GM19099 (cell line): ENCODE measurements around the gene SYNPR.

Source experiments
- POLR2A ChIP-seq: IDR thresholded peaks from 3 replicates; pipeline ENCODE4 v1.6.1; 2011; ENCODE audit warnings: low read depth; ENCODE audit not compliant: insufficient read length; ENCODE audit errors: extremely low read depth

SYNPR gene

DNA sequence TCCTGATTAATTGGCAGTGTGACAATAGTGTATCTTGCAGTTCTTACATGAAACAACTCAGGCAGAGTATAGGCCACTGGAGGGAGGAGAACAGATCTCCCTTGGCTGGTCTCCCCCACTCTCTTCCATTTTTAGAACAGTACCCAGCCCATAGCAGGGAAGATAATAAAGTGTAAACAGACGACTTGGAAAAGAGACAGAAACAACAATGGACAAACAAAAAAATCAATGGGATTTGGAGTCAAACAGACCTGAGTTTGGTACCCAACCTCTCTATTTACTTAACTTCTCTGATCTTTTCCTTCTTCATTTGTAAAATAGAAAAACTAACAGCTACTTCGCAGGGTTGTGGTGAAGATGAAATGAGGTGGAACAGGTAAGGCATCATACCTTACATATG is 315.7 kb downstream of the SYNPR start:
- TF ChIP-seq POLR2A, result no peak

- no peak for TF ChIP-seq POLR2A
These were observed 317.1 kb downstream of the SYNPR start for GRCh38 chr3:63595221-63595620.

- TF ChIP-seq POLR2A, result no peak
These were observed 318.9 kb downstream of the SYNPR start for GRCh38 chr3:63597019-63597418.

DNA sequence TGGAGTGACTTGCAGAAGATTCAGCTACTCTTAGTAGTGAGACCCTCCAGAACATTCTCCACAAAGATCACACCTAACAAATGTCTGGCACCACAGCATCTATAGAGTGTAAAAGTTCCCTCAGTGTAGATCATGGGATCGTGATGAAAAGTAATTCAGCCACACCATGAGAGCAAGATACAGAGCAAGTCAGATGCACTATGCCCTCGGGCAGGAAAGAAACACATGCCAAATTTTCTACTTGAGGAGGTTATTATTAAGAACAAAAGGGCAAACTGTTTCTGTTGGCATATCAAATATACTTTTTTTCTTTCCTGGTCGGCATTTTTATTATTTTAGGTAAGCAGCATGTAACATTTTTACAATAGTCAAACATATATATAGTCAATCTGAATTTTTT is 329.6 kb downstream of the SYNPR start:
- no peak for TF ChIP-seq POLR2A

GRCh38 chr3:63609408-63609807 is 331.3 kb downstream of the SYNPR start:
- TF ChIP-seq POLR2A, result no peak

DNA sequence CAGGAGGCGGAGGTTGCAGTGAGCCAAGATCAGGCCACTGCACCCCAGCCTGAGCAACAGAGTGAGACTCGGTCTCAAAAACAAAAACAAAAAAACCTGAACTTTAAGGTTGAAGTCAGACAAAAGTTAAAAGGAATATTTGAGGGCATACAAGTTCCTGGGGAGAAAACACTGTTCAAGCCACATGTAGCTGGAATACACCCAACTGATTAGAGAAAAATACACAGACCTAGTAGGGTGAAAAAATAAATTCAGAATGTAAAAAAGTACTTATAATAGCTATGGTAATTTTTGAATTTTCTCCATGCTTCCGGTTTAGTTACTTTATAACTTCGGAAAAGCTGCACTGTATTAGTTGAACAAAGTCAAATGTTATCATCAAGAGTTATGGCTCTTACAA is 331.7 kb downstream of the SYNPR start:
- no peak for TF ChIP-seq POLR2A

- no peak for TF ChIP-seq POLR2A
These were observed 333.3 kb downstream of the SYNPR start for GRCh38 chr3:63611382-63611781.

- no peak for TF ChIP-seq POLR2A
These were observed 335.5 kb downstream of the SYNPR start for GRCh38 chr3:63613561-63613960.

- no peak for TF ChIP-seq POLR2A
These were observed 339.3 kb downstream of the SYNPR start for GRCh38 chr3:63617391-63617790.

- TF ChIP-seq POLR2A, result no peak
These were observed 346.9 kb downstream of the SYNPR start for GRCh38 chr3:63624941-63625560.

- no peak for TF ChIP-seq POLR2A
These were observed 353.6 kb downstream of the SYNPR start for GRCh38 chr3:63631670-63632069.

- TF ChIP-seq POLR2A, result no peak
These were observed 357.1 kb downstream of the SYNPR start for GRCh38 chr3:63635186-63635585.

DNA sequence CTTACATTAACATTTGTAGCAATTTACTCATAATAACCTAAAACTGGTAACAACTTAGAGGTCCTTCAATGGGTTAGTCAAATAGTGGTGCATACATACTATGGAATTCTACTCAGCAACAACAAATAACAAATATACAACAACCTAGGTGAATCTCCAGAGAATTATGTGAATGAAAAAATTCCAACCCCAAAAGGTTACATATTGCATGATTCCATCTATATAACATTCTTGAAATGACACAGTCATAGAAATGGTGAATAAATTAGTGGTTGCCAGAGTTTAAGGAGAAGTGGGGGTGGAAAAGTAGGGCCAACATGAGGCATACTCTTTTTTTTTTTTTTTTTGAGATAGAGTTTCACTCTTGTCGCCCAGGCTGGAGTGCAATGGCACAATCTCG is 361.7 kb downstream of the SYNPR start:
- TF ChIP-seq POLR2A, result no peak

DNA sequence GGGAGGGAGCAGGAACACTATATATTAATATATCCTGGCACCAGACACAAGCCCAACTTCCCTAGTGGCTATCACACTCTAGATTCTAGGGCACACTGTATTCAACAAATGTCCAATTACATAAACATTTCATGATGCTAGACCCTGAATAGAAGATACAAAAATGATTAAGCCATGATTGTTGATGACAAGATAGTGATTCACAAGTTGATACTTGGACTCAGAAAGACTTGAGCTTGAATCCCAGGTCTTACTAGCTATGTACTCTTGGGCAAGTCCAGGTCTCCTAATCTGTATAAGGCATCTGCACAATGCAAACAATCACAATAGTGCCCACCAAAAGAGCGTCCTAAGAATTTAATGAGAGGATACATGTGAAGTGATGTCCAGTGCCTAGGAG is 364.4 kb downstream of the SYNPR start:
- no peak for TF ChIP-seq POLR2A

GRCh38 chr3:63644212-63644797 is 366.2 kb downstream of the SYNPR start:
- no peak for TF ChIP-seq POLR2A

DNA sequence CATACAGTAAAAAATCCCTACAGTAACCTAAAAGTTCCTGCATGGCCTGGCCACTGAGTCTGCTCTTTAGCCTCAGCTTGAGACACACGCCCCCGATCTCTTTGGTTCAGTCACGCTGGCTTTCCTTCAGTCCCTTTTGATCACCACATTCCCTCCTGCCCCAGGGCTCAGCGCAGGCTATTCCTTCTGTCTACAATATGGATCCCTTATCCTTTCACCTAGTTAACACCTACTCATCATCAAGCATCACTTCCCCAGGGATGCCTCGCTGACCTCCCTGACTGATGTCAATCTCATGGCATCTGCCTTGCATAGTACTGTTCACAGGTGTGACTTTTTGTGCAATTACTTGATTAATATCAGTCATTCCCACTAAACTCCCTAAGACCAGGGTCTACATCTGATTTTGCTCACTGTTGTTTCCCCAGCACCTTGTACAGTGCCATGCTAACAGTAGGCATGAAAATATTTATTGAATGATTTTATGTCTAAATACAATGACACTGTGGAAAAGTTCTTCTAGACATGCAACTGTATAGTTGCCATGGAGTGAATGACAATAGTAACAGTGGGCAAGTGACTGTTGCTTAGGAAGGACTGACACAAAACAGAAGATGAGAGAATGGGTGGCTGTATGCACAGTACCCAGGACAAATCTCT is 374.1 kb downstream of the SYNPR start, which contains the start of gene SNTN:
Gene SNTN, plus strand, starts transcription at position 610 of the 660 bp plus-strand sequence. Its CDS starts 13 bp downstream, at position 623.
- no peak for TF ChIP-seq POLR2A
